SK-N-SH (cell line): ENCODE measurements around the gene DSCAM. TPM values are rescaled to one million over a fixed set of nuclear protein-coding genes. Genes with fewer than 3 reads are reported as not detected.

ENCODE experiments used
- CTCF ChIA-PET: fragments of 300-600, 350-600 bp; formaldehyde crosslinking; extraction: SDS; loops from one replicate; lab custom pipeline; 2021; lab: Yijun Ruan, JAX
- POLR2A ChIA-PET: fragments of 350-600 bp; sonication (Branson Sonifier 250); formaldehyde crosslinking; extraction: SDS; loops from one replicate; lab custom pipeline; 2020; ENCODE audit warnings: antibody characterized with exemption, inconsistent platforms; lab: Yijun Ruan, JAX
- DNase-seq: peaks from one replicate; pipeline ENCODE4 v3.0.0; 2012
- H2AFZ ChIP-seq: fragments of 200-600 bp; sonication (generic); 2 replicates; pipeline ENCODE4 v1.8.1; 2016; ENCODE audit warnings: antibody characterized with exemption, mild to moderate bottlenecking, low read depth
- H3F3A ChIP-seq: fragments of 200-600 bp; sonication (generic); replicated peaks from 2 replicates; pipeline ENCODE3; 2016; ENCODE audit warnings: antibody characterized with exemption, mild to moderate bottlenecking; ENCODE audit not compliant: insufficient read depth
- H3K27ac ChIP-seq, 2 experiments: fragments of 200-500 bp in 1 of 2; fragments of 200-600 bp in 1 of 2; sonication (Bioruptor generic) in 1 of 2; sonication (generic), shearing (Covaris generic) in 1 of 2; 2 replicates each; pipeline versions ENCODE4 v1.5.1 to v1.6.1; 2014 to 2016; ENCODE audit warnings: low read depth in 2 of 2, inconsistent platforms in 1 of 2, low read length in 1 of 2, mild to moderate bottlenecking in 1 of 2, mixed read lengths in 1 of 2
- H3K27me3 ChIP-seq: fragments of 200-600 bp; sonication (generic), shearing (Covaris generic); 2 replicates; pipeline ENCODE4 v1.6.1; 2016; ENCODE audit warnings: mixed run types; ENCODE audit not compliant: insufficient read depth
- H3K36me3 ChIP-seq, 2 experiments: fragments of 200-500 bp in 1 of 2; fragments of 200-600 bp in 1 of 2; sonication (Bioruptor generic) in 1 of 2; sonication (generic) in 1 of 2; replicated peaks in 1 of 2; 2 replicates each; pipeline versions ENCODE3 to v1.5.1; 2014 to 2016; ENCODE audit warnings: low read length in 1 of 2, mild to moderate bottlenecking in 1 of 2; ENCODE audit not compliant: insufficient read depth in 2 of 2, control insufficient read depth in 1 of 2
- H3K4me1 ChIP-seq, 2 experiments: fragments of 200-500 bp in 1 of 2; fragments of 200-600 bp in 1 of 2; sonication (Bioruptor generic) in 1 of 2; sonication (generic), shearing (Covaris generic) in 1 of 2; 2 replicates each; pipeline versions ENCODE4 v1.5.1 to v1.6.1; 2014 to 2016; ENCODE audit warnings: low read depth in 1 of 2, low read length in 1 of 2, mixed run types in 1 of 2; ENCODE audit not compliant: insufficient read depth in 2 of 2, control insufficient read depth in 1 of 2
- H3K4me2 ChIP-seq: fragments of 200-600 bp; sonication (generic), shearing (Covaris generic); 2 replicates; pipeline ENCODE4 v1.6.1; 2017; ENCODE audit warnings: mixed run types
- H3K4me3 ChIP-seq, 2 experiments: fragments of 200-500 bp in 1 of 2; fragments of 200-600 bp in 1 of 2; sonication (Bioruptor generic) in 1 of 2; sonication (generic), shearing (Covaris generic) in 1 of 2; 2 replicates each; pipeline versions ENCODE4 v1.5.1 to v1.8.1; 2014 to 2016; ENCODE audit warnings: low read depth in 2 of 2, inconsistent platforms in 1 of 2, low read length in 1 of 2, mild to moderate bottlenecking in 1 of 2, mixed read lengths in 1 of 2, moderate library complexity in 1 of 2
- H3K79me2 ChIP-seq: fragments of 200-600 bp; sonication (generic); 2 replicates; pipeline ENCODE4 v1.8.1; 2017; ENCODE audit warnings: mild to moderate bottlenecking; ENCODE audit not compliant: insufficient read depth
- H3K9ac ChIP-seq: fragments of 200-600 bp; sonication (generic); 2 replicates; pipeline ENCODE4 v1.6.1; 2017; ENCODE audit warnings: mixed run types
- H3K9me2 ChIP-seq: fragments of 200-600 bp; sonication (generic); 2 replicates; pipeline ENCODE4 v1.6.1; 2017; ENCODE audit warnings: mixed run types
- H3K9me3 ChIP-seq: fragments of 200-600 bp; sonication (generic); 2 replicates; pipeline ENCODE4 v1.6.1; 2017; ENCODE audit warnings: mixed run types, mild to moderate bottlenecking, moderate library complexity
- H4K20me1 ChIP-seq: fragments of 200-600 bp; sonication (generic); 2 replicates; pipeline ENCODE4 v1.6.1; 2017; ENCODE audit warnings: mild to moderate bottlenecking, mixed run types; ENCODE audit not compliant: insufficient read depth
- ELF1 ChIP-seq: IDR thresholded peaks from 2 replicates; pipeline ENCODE4 v1.4.0; 2012
- EZH2phosphoT487 ChIP-seq: fragments of 200-600 bp; sonication (generic); IDR thresholded peaks from 2 replicates; pipeline ENCODE4 v1.6.1; 2017; ENCODE audit warnings: low read depth, mixed run types, mild to moderate bottlenecking, antibody characterized with exemption, moderate library complexity, borderline replicate concordance
- FOXJ3 ChIP-seq: sonication (generic); formaldehyde crosslinking; IDR thresholded peaks from 2 replicates; pipeline ENCODE4 v1.5.1; 2020; ENCODE audit warnings: mild to moderate bottlenecking, missing genetic modification reagents
- GABPA ChIP-seq: IDR thresholded peaks from 2 replicates; pipeline ENCODE4 v1.4.0; 2012; ENCODE audit warnings: low read depth, mild to moderate bottlenecking
- JUND ChIP-seq: IDR thresholded peaks from 2 replicates; pipeline ENCODE4 v1.4.0; 2012
- RAD21 ChIP-seq: IDR thresholded peaks from 2 replicates; pipeline ENCODE4 v1.6.1; 2012; ENCODE audit warnings: mild to moderate bottlenecking, low read length
- RFX5 ChIP-seq: IDR thresholded peaks from 2 replicates; pipeline ENCODE4 v1.6.1; 2012; ENCODE audit warnings: mild to moderate bottlenecking, improper control_type of control experiment, low read length
- SMC3 ChIP-seq: IDR thresholded peaks from 2 replicates; pipeline ENCODE4 v1.6.1; 2012; ENCODE audit warnings: low read depth, low read length, improper control_type of control experiment
- TAF1 ChIP-seq: IDR thresholded peaks from 2 replicates; pipeline ENCODE4 v1.6.1; 2012; ENCODE audit warnings: low read depth, mild to moderate bottlenecking, low read length, moderate library complexity, borderline replicate concordance
- TCF12 ChIP-seq: IDR thresholded peaks from 2 replicates; pipeline ENCODE4 v1.4.0; 2012
- WGBS: methylation state at CpG from one replicate; pipeline ENCODE4 v1.1.6; 2017; ENCODE audit warnings: low lambda C conversion rate; 5-methylcytosine and 5-hydroxymethylcytosine counted together
- polyA plus RNA-seq, 3 experiments: library from polyadenylated mRNA; depleted of rRNA; stranded (reverse); fragments of >200 nt; gene quantifications; 2 replicates each; pipeline ENCODE4 v1.2.3, GENCODE V29; 2012
- TF ChIP-seq, protein P1 (sequence below): fragments of 150-350 bp; IDR thresholded peaks from 2 replicates; pipeline ENCODE4 v1.6.1; 2017; ENCODE audit warnings: antibody characterized with exemption, low read length, low read depth, borderline replicate concordance
- TF ChIP-seq, protein P2 (sequence below): fragments of 150-350 bp; IDR thresholded peaks from 2 replicates; pipeline ENCODE4 v1.6.1; 2016; ENCODE audit warnings: mild to moderate bottlenecking, low read depth, low read length
- TF ChIP-seq, protein P3 (sequence below): IDR thresholded peaks from 2 replicates; pipeline ENCODE4 v1.4.0; 2012; ENCODE audit warnings: low read depth, borderline replicate concordance
- TF ChIP-seq, protein P4 (sequence below): IDR thresholded peaks from 2 replicates; pipeline ENCODE4 v1.4.0; 2012; ENCODE audit warnings: low read depth, borderline replicate concordance
- TF ChIP-seq, protein P5 (sequence below): IDR thresholded peaks from 2 replicates; pipeline ENCODE4 v1.6.1; 2012; ENCODE audit warnings: mild to moderate bottlenecking, low read depth, low read length, moderate library complexity

DSCAM gene
- polyA plus RNA-seq, 1 of the 3 experiments (the other 2 are of a cell fraction) = not detected

DNA sequence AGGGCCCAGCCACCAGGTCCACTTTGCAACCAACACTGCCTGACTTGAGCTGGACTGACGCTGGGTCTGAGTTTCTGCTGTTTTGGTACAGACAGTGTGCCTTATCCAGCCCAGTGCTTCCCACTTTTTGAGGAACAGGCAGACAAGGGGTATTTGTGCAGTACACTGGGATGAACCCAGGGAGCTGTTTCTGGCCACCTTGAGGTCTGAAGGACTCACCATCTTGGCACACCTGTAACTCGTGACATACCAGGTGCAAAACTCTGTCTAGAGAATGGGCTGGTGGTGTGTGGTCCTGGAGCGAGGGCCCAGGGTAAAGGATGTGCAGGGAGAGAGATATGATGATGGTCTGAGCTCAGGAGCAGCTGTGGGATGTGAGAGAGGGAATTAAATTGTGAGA, 831.1 kb downstream of the DSCAM start:
- TF ChIP-seq, protein P1, sequence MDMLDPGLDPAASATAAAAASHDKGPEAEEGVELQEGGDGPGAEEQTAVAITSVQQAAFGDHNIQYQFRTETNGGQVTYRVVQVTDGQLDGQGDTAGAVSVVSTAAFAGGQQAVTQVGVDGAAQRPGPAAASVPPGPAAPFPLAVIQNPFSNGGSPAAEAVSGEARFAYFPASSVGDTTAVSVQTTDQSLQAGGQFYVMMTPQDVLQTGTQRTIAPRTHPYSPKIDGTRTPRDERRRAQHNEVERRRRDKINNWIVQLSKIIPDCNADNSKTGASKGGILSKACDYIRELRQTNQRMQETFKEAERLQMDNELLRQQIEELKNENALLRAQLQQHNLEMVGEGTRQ = no peak
- TF ChIP-seq ELF1 = no peak
- TF ChIP-seq, protein P2, sequence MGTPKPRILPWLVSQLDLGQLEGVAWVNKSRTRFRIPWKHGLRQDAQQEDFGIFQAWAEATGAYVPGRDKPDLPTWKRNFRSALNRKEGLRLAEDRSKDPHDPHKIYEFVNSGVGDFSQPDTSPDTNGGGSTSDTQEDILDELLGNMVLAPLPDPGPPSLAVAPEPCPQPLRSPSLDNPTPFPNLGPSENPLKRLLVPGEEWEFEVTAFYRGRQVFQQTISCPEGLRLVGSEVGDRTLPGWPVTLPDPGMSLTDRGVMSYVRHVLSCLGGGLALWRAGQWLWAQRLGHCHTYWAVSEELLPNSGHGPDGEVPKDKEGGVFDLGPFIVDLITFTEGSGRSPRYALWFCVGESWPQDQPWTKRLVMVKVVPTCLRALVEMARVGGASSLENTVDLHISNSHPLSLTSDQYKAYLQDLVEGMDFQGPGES = no peak
- no peak for TF ChIP-seq FOXJ3 (CRISPR knock-in tag)
- TF ChIP-seq, protein P3, sequence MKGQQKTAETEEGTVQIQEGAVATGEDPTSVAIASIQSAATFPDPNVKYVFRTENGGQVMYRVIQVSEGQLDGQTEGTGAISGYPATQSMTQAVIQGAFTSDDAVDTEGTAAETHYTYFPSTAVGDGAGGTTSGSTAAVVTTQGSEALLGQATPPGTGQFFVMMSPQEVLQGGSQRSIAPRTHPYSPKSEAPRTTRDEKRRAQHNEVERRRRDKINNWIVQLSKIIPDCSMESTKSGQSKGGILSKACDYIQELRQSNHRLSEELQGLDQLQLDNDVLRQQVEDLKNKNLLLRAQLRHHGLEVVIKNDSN = no peak
- no peak for TF ChIP-seq RFX5
- TF ChIP-seq EZH2phosphoT487 = no peak
- TF ChIP-seq, protein P4, sequence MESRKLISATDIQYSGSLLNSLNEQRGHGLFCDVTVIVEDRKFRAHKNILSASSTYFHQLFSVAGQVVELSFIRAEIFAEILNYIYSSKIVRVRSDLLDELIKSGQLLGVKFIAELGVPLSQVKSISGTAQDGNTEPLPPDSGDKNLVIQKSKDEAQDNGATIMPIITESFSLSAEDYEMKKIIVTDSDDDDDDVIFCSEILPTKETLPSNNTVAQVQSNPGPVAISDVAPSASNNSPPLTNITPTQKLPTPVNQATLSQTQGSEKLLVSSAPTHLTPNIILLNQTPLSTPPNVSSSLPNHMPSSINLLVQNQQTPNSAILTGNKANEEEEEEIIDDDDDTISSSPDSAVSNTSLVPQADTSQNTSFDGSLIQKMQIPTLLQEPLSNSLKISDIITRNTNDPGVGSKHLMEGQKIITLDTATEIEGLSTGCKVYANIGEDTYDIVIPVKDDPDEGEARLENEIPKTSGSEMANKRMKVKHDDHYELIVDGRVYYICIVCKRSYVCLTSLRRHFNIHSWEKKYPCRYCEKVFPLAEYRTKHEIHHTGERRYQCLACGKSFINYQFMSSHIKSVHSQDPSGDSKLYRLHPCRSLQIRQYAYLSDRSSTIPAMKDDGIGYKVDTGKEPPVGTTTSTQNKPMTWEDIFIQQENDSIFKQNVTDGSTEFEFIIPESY = no peak
- TF ChIP-seq SMC3 = no peak
- TF ChIP-seq RAD21 = no peak
- no peak for TF ChIP-seq TCF12
- no peak for TF ChIP-seq GABPA
- TF ChIP-seq, protein P5, sequence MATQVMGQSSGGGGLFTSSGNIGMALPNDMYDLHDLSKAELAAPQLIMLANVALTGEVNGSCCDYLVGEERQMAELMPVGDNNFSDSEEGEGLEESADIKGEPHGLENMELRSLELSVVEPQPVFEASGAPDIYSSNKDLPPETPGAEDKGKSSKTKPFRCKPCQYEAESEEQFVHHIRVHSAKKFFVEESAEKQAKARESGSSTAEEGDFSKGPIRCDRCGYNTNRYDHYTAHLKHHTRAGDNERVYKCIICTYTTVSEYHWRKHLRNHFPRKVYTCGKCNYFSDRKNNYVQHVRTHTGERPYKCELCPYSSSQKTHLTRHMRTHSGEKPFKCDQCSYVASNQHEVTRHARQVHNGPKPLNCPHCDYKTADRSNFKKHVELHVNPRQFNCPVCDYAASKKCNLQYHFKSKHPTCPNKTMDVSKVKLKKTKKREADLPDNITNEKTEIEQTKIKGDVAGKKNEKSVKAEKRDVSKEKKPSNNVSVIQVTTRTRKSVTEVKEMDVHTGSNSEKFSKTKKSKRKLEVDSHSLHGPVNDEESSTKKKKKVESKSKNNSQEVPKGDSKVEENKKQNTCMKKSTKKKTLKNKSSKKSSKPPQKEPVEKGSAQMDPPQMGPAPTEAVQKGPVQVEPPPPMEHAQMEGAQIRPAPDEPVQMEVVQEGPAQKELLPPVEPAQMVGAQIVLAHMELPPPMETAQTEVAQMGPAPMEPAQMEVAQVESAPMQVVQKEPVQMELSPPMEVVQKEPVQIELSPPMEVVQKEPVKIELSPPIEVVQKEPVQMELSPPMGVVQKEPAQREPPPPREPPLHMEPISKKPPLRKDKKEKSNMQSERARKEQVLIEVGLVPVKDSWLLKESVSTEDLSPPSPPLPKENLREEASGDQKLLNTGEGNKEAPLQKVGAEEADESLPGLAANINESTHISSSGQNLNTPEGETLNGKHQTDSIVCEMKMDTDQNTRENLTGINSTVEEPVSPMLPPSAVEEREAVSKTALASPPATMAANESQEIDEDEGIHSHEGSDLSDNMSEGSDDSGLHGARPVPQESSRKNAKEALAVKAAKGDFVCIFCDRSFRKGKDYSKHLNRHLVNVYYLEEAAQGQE = no peak
- TF ChIP-seq TAF1 = no peak
- no peak for TF ChIP-seq JUND
- no peaks in the 10 kb centered on the region for H3K9me3 ChIP-seq
- no peaks in the 10 kb centered on the region for H3K36me3 ChIP-seq

More for the DNA sequence above, 831.1 kb downstream of the DSCAM start:
- Histone ChIP-seq H3K4me1 (no peaks in the 10 kb centered on the region), H3K4me2 (no peak overlapping the region), H3K27ac (no peak overlapping the region), H3K27me3 (no peaks in the 10 kb centered on the region), H4K20me1 (no peaks in the 10 kb centered on the region), H3F3A (no peaks in the 10 kb centered on the region), H3K4me3 (no peak overlapping the region), H3K9ac (no peak overlapping the region), H2AFZ (no peak overlapping the region), H3K79me2 (no peaks in the 10 kb centered on the region), H3K9me2 (no peaks in the 10 kb centered on the region)
- DNase-seq = no peak
- CTCF ChIA-PET = interaction anchor here (0.7 kb wide), 1 partner anchor 48 kb away, joined by 3 read pairs; no protein-coding TSS in a partner anchor
- WGBS = 6% methylated on average over 3 of the region's 3 CpGs
- POLR2A ChIA-PET = no interaction called here
